Adrenal gland (tissue), 5 donors: ENCODE measurements around the gene RPTOR.

Source experiments
- POLR2A ChIP-seq, 2 donors: fragments of 450-650 bp; IDR thresholded peaks; one replicate each; pipeline ENCODE4 v1.6.1; 2017; ENCODE audit warnings: antibody characterized with exemption in 2 of 2, mild to moderate bottlenecking in 2 of 2, moderate library complexity in 1 of 2
- TF ChIP-seq, protein P1 (sequence below), 6 experiments: fragments of 450-650 bp in 4 of 6; fragments of 200-600 bp in 2 of 6; sonication (generic) in 1 of 6; IDR thresholded peaks; 1 replicate in 5 of 6; 2 replicates in 1 of 6; pipeline versions ENCODE4 v1.5.1 to v1.8.0; 2016 to 2021; ENCODE audit warnings: antibody characterized with exemption in 6 of 6, mild to moderate bottlenecking in 2 of 6, moderate library complexity in 1 of 6
- donor health status: DM: no; HTN: no; CAD: no.

DNA sequence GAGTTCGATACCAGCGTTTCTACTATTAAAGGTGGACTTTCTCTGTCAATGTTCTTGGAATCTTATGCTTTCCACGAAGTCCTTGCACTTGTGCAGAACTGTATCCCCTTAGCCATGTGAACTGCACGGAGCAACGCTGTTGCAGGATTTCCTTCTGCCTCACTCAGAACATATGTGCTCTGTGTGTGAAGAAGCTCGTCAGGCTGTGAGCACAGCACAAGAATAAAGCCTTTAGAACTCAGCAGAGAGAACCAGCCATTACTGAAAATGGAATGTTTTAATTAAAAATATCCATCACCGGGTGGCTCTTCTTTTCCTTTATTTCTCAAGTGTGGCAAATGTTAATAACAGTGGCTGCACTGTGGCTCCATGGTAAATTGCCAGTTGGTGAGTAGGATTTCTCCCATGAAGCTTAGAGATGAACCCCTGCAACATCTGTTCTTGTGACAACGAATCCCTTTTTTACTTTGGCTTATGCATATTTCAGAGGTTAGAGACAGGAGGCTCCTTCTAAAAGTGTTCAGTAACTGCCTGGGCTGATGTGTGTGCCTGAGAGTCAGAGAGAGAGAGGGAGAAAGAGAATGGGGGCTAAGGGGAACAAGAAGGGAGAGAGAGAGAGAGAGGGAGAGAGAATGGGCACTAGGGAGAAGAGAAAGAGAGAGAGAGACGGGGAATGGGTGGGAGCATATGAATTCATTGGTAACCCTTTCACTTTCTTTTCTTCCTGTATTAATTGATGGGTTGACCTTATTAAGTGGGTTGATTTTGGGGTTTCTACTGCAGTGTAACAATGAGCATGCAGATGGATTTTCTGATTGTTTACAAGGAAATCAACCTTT lies 50.0 kb downstream of the RPTOR start:
- TF ChIP-seq POLR2A (IDR thresholded peaks at IDR 0.05), result no peak
- TF ChIP-seq, protein P1, sequence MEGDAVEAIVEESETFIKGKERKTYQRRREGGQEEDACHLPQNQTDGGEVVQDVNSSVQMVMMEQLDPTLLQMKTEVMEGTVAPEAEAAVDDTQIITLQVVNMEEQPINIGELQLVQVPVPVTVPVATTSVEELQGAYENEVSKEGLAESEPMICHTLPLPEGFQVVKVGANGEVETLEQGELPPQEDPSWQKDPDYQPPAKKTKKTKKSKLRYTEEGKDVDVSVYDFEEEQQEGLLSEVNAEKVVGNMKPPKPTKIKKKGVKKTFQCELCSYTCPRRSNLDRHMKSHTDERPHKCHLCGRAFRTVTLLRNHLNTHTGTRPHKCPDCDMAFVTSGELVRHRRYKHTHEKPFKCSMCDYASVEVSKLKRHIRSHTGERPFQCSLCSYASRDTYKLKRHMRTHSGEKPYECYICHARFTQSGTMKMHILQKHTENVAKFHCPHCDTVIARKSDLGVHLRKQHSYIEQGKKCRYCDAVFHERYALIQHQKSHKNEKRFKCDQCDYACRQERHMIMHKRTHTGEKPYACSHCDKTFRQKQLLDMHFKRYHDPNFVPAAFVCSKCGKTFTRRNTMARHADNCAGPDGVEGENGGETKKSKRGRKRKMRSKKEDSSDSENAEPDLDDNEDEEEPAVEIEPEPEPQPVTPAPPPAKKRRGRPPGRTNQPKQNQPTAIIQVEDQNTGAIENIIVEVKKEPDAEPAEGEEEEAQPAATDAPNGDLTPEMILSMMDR (IDR thresholded peaks at IDR 0.05), result no peak
